Sigmoid colon (tissue), 4 donors: ENCODE results near the gene AP3B1.

Experiments used
- EP300 ChIP-seq, 4 donors: sonication (generic); formaldehyde crosslinking; IDR thresholded peaks; one replicate each; pipeline ENCODE4 v1.6.1; 2017; ENCODE audit warnings: antibody characterized with exemption in 4 of 4
- POLR2A ChIP-seq, 2 donors: fragments of 450-650 bp; IDR thresholded peaks; one replicate each; pipeline ENCODE4 v1.6.1; 2016; ENCODE audit warnings: antibody characterized with exemption in 2 of 2, mild to moderate bottlenecking in 2 of 2, moderate library complexity in 2 of 2
- POLR2AphosphoS5 ChIP-seq, 4 donors: sonication (generic); formaldehyde crosslinking; IDR thresholded peaks; one replicate each; pipeline ENCODE4 v1.6.1; 2017; ENCODE audit warnings: antibody characterized with exemption in 4 of 4
- TF ChIP-seq, protein P1 (sequence below), 4 experiments: fragments of 450-650 bp in 3 of 4; fragments of 200-600 bp in 1 of 4; IDR thresholded peaks; one replicate each; pipeline ENCODE4 v1.5.1; 2016 to 2019; ENCODE audit warnings: antibody characterized with exemption in 4 of 4, mild to moderate bottlenecking in 3 of 4, moderate library complexity in 2 of 4

DNA sequence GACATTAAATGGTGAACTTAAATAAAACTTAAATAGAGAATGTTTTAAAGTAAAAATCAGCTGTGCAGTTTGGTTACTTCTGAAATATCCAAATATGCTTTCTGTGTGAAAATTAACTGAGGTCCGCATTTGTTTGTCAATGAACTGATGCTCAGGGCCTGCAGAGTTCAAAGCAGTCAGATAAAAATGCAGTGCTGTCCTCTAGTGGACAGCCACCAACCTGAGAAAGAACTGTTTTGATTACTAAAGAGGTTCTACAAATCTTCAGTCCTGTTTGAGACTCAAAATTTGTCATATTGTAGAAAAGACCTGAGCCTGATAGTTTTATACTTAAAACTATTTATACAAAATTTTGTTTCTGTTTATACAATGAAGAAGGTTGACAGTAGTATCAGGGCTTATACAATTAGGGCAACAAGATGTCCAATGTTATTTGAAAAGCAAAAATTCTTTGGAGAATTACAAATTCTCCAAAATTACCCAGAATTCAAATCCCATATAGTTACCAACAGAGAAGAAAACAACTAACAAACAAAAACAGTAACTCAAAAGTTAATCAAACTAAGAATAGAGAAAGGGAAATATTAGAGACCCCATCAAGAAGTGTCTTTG lies 286.0 kb downstream of the AP3B1 start:
- TF ChIP-seq, protein P1, sequence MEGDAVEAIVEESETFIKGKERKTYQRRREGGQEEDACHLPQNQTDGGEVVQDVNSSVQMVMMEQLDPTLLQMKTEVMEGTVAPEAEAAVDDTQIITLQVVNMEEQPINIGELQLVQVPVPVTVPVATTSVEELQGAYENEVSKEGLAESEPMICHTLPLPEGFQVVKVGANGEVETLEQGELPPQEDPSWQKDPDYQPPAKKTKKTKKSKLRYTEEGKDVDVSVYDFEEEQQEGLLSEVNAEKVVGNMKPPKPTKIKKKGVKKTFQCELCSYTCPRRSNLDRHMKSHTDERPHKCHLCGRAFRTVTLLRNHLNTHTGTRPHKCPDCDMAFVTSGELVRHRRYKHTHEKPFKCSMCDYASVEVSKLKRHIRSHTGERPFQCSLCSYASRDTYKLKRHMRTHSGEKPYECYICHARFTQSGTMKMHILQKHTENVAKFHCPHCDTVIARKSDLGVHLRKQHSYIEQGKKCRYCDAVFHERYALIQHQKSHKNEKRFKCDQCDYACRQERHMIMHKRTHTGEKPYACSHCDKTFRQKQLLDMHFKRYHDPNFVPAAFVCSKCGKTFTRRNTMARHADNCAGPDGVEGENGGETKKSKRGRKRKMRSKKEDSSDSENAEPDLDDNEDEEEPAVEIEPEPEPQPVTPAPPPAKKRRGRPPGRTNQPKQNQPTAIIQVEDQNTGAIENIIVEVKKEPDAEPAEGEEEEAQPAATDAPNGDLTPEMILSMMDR (IDR thresholded peaks at IDR 0.05), result peak in 2 of 4 experiments; percentile 50 to 57
- no peak for TF ChIP-seq POLR2AphosphoS5 (IDR thresholded peaks at IDR 0.05)
- no peak for TF ChIP-seq POLR2A (IDR thresholded peaks at IDR 0.05)
- TF ChIP-seq EP300 (IDR thresholded peaks at IDR 0.05), result no peak
